Sciatic nerve (tissue), 2 donors: ENCODE data around the gene EVX2. TPM values are rescaled to one million over a fixed set of nuclear protein-coding genes. Genes with fewer than 3 reads are reported as not detected.
A peak's percentile ranks its signal among the peaks of the same experiment; 100 is the strongest.

ENCODE experiments used
- ATAC-seq: fragments of 200-7000 bp; cut with Tn5 transposase; one replicate; pipeline ENCODE4 v1.9.1; 2020; ENCODE audit warnings: mild to moderate bottlenecking, moderate library complexity
- DNase-seq: peaks from one replicate; pipeline ENCODE4 v3.0.0-alpha.2; 2020; ENCODE audit warnings: low spot score
- intact Hi-C: fragments of 100-400 bp; cut with DNase I; formaldehyde crosslinking; loops from one replicate; pipeline ENCODE4 v1.14.2; 2022
- total RNA-seq: library from RNA; stranded (reverse); fragmentation: NEBNext Ultra II Directional; extraction: Animal tissue kit (Norgen Biotek cat#: 25700); gene quantifications from one replicate; pipeline ENCODE4 v1.2.1, GENCODE V29; 2021
- donor health status: DM: no; HTN: no; CAD: no.
- donor health status: DM: no; HTN: no; CAD: no.

Gene EVX2
- total RNA-seq, 1 donor from 2014 or later: not detected

GRCh38 chr2:176111846-176112374 is 28.1 kb upstream of the EVX2 start:
- DNase-seq (no peak), ATAC-seq (no peak)
- intact Hi-C loops: no loop called here

GRCh38 chr2:176111309-176111663 is 27.5 kb upstream of the EVX2 start:
- no peak for ATAC-seq
- intact Hi-C loops: no loop called here
- DNase-seq: no peak

GRCh38 chr2:176110415-176111308 is 26.9 kb upstream of the EVX2 start:
- DNase-seq (no peak), ATAC-seq (no peak)
- intact Hi-C loops: no loop called here

GRCh38 chr2:176109946-176110345 is 26.2 kb upstream of the EVX2 start:
- ATAC-seq (no peak), DNase-seq (no peak)
- intact Hi-C loops: no loop called here

- ATAC-seq: no peak
- intact Hi-C loops: no loop called here
- no peak for DNase-seq
Observed at GRCh38 chr2:176109192-176109901, 25.6 kb upstream of the EVX2 start.

GRCh38 chr2:176107731-176108181 is 24.0 kb upstream of the EVX2 start:
- intact Hi-C loops: no loop called here
- DNase-seq: no peak
- no peak for ATAC-seq

- ATAC-seq (peak; percentile 57), DNase-seq (no peak)
- intact Hi-C loops: no loop called here
Observed at GRCh38 chr2:176106581-176107539, 23.1 kb upstream of the EVX2 start, which contains the start of gene HOXD11. Gene HOXD11 (plus strand): TSS chr2:176107280. CDS start chr2:176107356, 76 bp downstream.

GRCh38 chr2:176105730-176106580 is 22.2 kb upstream of the EVX2 start:
- intact Hi-C loops: no loop called here
- DNase-seq (no peak), ATAC-seq (peak; percentile 21)

- ATAC-seq (peak; percentile 9), DNase-seq (no peak)
- intact Hi-C loops: no loop called here
Observed at GRCh38 chr2:176105078-176105729, 21.4 kb upstream of the EVX2 start.

GRCh38 chr2:176104316-176105077 is 20.7 kb upstream of the EVX2 start:
- no peak for DNase-seq
- intact Hi-C loops: no loop called here
- no peak for ATAC-seq

- ATAC-seq: no peak
- intact Hi-C loops: no loop called here
- DNase-seq: no peak
Observed at GRCh38 chr2:176103742-176104315, 20.1 kb upstream of the EVX2 start.

DNA sequence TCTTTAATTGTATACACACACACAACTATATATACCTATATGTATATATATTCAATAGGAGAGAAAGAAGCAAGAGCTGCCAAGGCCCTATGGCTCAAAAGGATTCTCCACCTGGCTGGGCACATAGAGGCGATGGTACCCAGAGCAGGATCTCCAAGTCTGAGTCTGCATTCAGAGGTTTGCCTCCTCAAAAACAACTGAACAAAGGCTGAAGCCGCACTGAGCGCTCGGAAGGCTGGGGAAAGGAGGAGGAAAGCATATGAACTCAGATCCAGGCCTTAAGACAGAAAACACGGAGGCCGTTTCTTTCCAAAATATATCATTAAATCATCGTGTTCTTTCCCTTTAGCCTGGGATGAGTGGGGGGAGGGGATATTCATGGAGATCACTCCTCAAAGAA is 19.4 kb upstream of the EVX2 start:
- ATAC-seq (no peak), DNase-seq (no peak)
- intact Hi-C loops: no loop called here

DNA sequence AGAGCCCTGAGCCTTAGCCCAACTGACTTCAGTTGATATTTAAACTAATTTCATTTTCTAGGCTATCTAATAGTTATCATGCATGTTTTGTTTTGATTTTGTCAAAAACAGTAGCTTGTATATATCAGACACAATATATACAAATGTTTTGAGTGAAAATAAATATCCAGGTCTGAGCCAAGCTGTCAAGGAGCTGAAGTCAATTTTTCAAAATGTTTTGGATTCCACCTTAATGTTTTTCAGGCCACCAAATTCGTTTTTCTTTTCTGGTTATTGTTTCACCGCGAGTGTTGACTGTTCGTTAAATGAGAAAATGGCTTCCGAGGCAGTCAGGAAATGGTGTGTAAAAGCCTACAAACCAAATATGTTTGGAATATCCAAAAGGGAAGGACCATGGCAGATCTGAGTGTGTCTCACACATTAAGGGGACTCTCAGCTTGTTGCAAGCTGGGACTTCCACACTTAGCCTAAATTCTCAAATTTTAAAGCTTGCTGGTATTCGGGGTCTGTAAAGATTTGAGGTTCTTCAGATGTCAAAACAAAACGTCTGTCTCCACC is 18.6 kb upstream of the EVX2 start:
- ATAC-seq (no peak), DNase-seq (no peak)
- intact Hi-C loops: no loop called here

DNA sequence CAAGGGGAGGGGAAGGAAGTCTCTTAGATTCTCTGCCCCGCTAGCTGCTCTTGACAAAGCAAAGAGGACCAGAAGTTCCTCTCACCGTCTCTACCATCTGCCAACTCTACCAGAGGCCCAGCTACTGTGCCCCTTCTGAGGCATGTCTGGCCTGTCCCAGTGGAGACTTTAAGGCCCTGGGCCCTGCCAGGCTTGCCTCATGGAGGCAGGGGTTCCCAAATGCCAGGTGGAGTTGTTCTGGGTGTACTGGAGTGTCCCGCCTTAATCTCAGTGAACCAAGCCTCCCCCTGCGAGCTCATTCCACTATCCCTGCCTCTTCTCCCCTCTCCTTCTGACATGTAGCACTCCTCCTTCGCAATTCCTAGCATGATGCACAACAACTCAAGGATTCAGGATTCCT is 18.1 kb upstream of the EVX2 start:
- ATAC-seq (no peak), DNase-seq (no peak)
- intact Hi-C loops: no loop called here

- ATAC-seq: no peak
- DNase-seq: no peak
- intact Hi-C loops: no loop called here
Observed at GRCh38 chr2:176101216-176101830, 17.6 kb upstream of the EVX2 start.
